GM18870 (cell line): ENCODE results near the gene MVB12B.
"Not testable (repeated sequence)": the region's sequence is repeated elsewhere in the genome, so short reads cannot be mapped to it uniquely, and the experiment has no call there.

ENCODE experiments used
- ATAC-seq: cut with Tn5 transposase; IDR thresholded peaks from one replicate; pipeline ENCODE4 v1.9.1; 2021; ENCODE audit warnings: moderate library complexity; ENCODE audit not compliant: unreplicated experiment

Gene MVB12B

GRCh38 chr9:126551812-126552211 lies 225.2 kb downstream of the MVB12B start:
- ATAC-seq: no peak

- ATAC-seq: no peak
Observed at GRCh38 chr9:126554292-126554691, 227.7 kb downstream of the MVB12B start.

GRCh38 chr9:126555421-126555820 lies 228.8 kb downstream of the MVB12B start:
- ATAC-seq: not testable (repeated sequence)
